ENCODE measurements around the gene KIRREL1. TPM values are rescaled to one million over a fixed set of nuclear protein-coding genes. Genes with fewer than 3 reads are reported as not detected.

KIRREL1 gene
- total and polyA plus RNA-seq, 2 of the 13 experiments (the other 11 are each of a cell fraction or from before 2014, with no cell fraction given), result 0.02 to 0.03 TPM

GRCh38 chr1:158089925-158090637 is 96.6 kb downstream of the KIRREL1 start:
- no peaks in the 10 kb centered on the region for H4K20me1 ChIP-seq (ENCODE audit: insufficient read depth, low read length)
- H2AFZ ChIP-seq (ENCODE audit: low read length), result no peak overlapping the region
- H3K4me3 ChIP-seq (replicated peaks in 1 of 3; ENCODE audit: insufficient read depth in 1 of 3, low read depth in 2 of 3, low read length in 3 of 3), result no peak overlapping the region
- 25% methylated on average over 9 of the region's 9 CpGs for WGBS (ENCODE audit: low lambda C conversion rate)
- H3K4me1 ChIP-seq (ENCODE audit: insufficient read depth, low read length), result no peaks in the 10 kb centered on the region
- POLR2A ChIA-PET, result no interaction called here
- DNase-seq (ENCODE audit: low spot score) (no peak), FAIRE-seq (no peak), ATAC-seq (no peak)
- intact Hi-C loops (cut with micrococcal nuclease; ENCODE audit: unreplicated experiment) (no loop called here), in situ Hi-C loops (cut with HindIII; ENCODE audit: extremely low pct_ligation_motif_present, low pct_unique_long_range_greater_than_20kb) (loop anchor here (10.0 kb wide), 2 partner anchors 95 to 125 kb away; partner anchors contain the start of gene KIRREL1)
- H3K9me3 ChIP-seq (ENCODE audit: low read length), result no peaks in the 10 kb centered on the region
- no peak overlapping the region for H3K9ac ChIP-seq (ENCODE audit: insufficient read depth, low read depth, low read length)
- H3K27ac ChIP-seq (ENCODE audit: extremely low read length, insufficient read depth, low read length), result no peak overlapping the region
- no TSS peak for BruUV-seq (replicated peaks)
- H3K4me2 ChIP-seq (ENCODE audit: low read depth, low read length), result no peak overlapping the region
- H3K27me3 ChIP-seq (ENCODE audit: control insufficient read depth in 1 of 2, insufficient read depth in 2 of 2, low read length in 2 of 2), result no peaks in the 10 kb centered on the region
- H3K36me3 ChIP-seq (replicated peaks in 1 of 2; ENCODE audit: control insufficient read depth in 1 of 2, insufficient read depth in 2 of 2, low read length in 2 of 2), result no peaks in the 10 kb centered on the region
- H3K79me2 ChIP-seq (ENCODE audit: insufficient read depth, low read length), result no peaks in the 10 kb centered on the region
- CTCF ChIA-PET (ENCODE audit: low intra/inter-chr PET ratio, low total read pairs), result no interaction called here
- no peak for TF ChIP-seq NFE2 (CRISPR knock-in tag; IDR thresholded peaks at IDR 0.05)
- no peak for TF ChIP-seq ZBTB3 (CRISPR knock-in tag; IDR thresholded peaks at IDR 0.05; ENCODE audit: borderline replicate concordance, low read depth)
- TF ChIP-seq, protein P1, sequence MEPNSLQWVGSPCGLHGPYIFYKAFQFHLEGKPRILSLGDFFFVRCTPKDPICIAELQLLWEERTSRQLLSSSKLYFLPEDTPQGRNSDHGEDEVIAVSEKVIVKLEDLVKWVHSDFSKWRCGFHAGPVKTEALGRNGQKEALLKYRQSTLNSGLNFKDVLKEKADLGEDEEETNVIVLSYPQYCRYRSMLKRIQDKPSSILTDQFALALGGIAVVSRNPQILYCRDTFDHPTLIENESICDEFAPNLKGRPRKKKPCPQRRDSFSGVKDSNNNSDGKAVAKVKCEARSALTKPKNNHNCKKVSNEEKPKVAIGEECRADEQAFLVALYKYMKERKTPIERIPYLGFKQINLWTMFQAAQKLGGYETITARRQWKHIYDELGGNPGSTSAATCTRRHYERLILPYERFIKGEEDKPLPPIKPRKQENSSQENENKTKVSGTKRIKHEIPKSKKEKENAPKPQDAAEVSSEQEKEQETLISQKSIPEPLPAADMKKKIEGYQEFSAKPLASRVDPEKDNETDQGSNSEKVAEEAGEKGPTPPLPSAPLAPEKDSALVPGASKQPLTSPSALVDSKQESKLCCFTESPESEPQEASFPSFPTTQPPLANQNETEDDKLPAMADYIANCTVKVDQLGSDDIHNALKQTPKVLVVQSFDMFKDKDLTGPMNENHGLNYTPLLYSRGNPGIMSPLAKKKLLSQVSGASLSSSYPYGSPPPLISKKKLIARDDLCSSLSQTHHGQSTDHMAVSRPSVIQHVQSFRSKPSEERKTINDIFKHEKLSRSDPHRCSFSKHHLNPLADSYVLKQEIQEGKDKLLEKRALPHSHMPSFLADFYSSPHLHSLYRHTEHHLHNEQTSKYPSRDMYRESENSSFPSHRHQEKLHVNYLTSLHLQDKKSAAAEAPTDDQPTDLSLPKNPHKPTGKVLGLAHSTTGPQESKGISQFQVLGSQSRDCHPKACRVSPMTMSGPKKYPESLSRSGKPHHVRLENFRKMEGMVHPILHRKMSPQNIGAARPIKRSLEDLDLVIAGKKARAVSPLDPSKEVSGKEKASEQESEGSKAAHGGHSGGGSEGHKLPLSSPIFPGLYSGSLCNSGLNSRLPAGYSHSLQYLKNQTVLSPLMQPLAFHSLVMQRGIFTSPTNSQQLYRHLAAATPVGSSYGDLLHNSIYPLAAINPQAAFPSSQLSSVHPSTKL (CRISPR knock-in tag; IDR thresholded peaks at IDR 0.05), result no peak
- no peak for TF ChIP-seq KMT2B (CRISPR knock-in tag; IDR thresholded peaks at IDR 0.05)
- TF ChIP-seq ZNF724P (CRISPR knock-in tag; IDR thresholded peaks at IDR 0.05; ENCODE audit: borderline replicate concordance), result no peak
- TF ChIP-seq ATM (IDR thresholded peaks at IDR 0.05; ENCODE audit: borderline replicate concordance), result no peak
- TF ChIP-seq ZNF75D (CRISPR knock-in tag; IDR thresholded peaks at IDR 0.05; ENCODE audit: borderline replicate concordance), result no peak
- TF ChIP-seq, protein P2, sequence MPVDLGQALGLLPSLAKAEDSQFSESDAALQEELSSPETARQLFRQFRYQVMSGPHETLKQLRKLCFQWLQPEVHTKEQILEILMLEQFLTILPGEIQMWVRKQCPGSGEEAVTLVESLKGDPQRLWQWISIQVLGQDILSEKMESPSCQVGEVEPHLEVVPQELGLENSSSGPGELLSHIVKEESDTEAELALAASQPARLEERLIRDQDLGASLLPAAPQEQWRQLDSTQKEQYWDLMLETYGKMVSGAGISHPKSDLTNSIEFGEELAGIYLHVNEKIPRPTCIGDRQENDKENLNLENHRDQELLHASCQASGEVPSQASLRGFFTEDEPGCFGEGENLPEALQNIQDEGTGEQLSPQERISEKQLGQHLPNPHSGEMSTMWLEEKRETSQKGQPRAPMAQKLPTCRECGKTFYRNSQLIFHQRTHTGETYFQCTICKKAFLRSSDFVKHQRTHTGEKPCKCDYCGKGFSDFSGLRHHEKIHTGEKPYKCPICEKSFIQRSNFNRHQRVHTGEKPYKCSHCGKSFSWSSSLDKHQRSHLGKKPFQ (CRISPR knock-in tag; IDR thresholded peaks at IDR 0.05; ENCODE audit: insufficient replicate concordance), result no peak
- TF ChIP-seq, protein P3, sequence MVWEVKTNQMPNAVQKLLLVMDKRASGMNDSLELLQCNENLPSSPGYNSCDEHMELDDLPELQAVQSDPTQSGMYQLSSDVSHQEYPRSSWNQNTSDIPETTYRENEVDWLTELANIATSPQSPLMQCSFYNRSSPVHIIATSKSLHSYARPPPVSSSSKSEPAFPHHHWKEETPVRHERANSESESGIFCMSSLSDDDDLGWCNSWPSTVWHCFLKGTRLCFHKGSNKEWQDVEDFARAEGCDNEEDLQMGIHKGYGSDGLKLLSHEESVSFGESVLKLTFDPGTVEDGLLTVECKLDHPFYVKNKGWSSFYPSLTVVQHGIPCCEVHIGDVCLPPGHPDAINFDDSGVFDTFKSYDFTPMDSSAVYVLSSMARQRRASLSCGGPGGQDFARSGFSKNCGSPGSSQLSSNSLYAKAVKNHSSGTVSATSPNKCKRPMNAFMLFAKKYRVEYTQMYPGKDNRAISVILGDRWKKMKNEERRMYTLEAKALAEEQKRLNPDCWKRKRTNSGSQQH (CRISPR knock-in tag; IDR thresholded peaks at IDR 0.05; ENCODE audit: low read depth), result no peak
- no peak for TF ChIP-seq ZNF784 (CRISPR knock-in tag; IDR thresholded peaks at IDR 0.05; ENCODE audit: borderline replicate concordance)
- TF ChIP-seq REST (IDR thresholded peaks at IDR 0.05; ENCODE audit: borderline replicate concordance in 1 of 2, low read depth in 1 of 2, low read length in 2 of 2), result no peak

All from HepG2 (cell line).